ENCODE data around the gene KSR1. TPM values are rescaled to one million over a fixed set of nuclear protein-coding genes. Genes with fewer than 3 reads are reported as not detected.
A peak's percentile ranks its signal among the peaks of the same experiment; 100 is the strongest.

KSR1 gene
- total RNA-seq, 1 donor from 2014 or later, result 59.6 TPM

GRCh38 chr17:27543958-27544349 lies 87.7 kb downstream of the KSR1 start:
- ATAC-seq, result no peak
- intact Hi-C loops (cut with DNase I), result no loop called here
- H3K4me1 ChIP-seq, result peaks cover 52% of the 10 kb centered on the region

GRCh38 chr17:27544350-27545131 lies 88.3 kb downstream of the KSR1 start:
- H3K9me3 ChIP-seq, result no peaks in the 10 kb centered on the region
- TF ChIP-seq CTCF (IDR thresholded peaks at IDR 0.05), result no peak
- DNase-seq, result no peak
- no peak for ATAC-seq
- peaks cover 53% of the 10 kb centered on the region for H3K4me1 ChIP-seq
- intact Hi-C loops (cut with DNase I), result no loop called here
- H3K4me3 ChIP-seq, result no peak overlapping the region
- no peak overlapping the region for H3K27ac ChIP-seq
- no peaks in the 10 kb centered on the region for H3K36me3 ChIP-seq
- no peaks in the 10 kb centered on the region for H3K27me3 ChIP-seq (ENCODE audit: low read depth)

More at GRCh38 chr17:27543958-27544349, 87.7 kb downstream of the KSR1 start:
- H3K27ac ChIP-seq, result no peak overlapping the region
- no peaks in the 10 kb centered on the region for H3K9me3 ChIP-seq
- no peak overlapping the region for H3K4me3 ChIP-seq
- H3K36me3 ChIP-seq, result no peaks in the 10 kb centered on the region
- no peak for TF ChIP-seq CTCF (IDR thresholded peaks at IDR 0.05)
- H3K27me3 ChIP-seq (ENCODE audit: low read depth), result no peaks in the 10 kb centered on the region
- DNase-seq, result no peak

GRCh38 chr17:27545562-27546229 lies 89.4 kb downstream of the KSR1 start:
- no peak for TF ChIP-seq CTCF (IDR thresholded peaks at IDR 0.05)
- intact Hi-C loops (cut with DNase I), result no loop called here
- peaks cover 48% of the 10 kb centered on the region for H3K4me1 ChIP-seq

GRCh38 chr17:27546624-27547300 lies 90.5 kb downstream of the KSR1 start:
- Histone ChIP-seq H3K36me3 (no peaks in the 10 kb centered on the region), H3K4me1 (peaks cover 41% of the 10 kb centered on the region), H3K9me3 (no peaks in the 10 kb centered on the region), H3K27ac (no peak overlapping the region), H3K27me3 (ENCODE audit: low read depth) (no peaks in the 10 kb centered on the region), H3K4me3 (no peak overlapping the region)
- DNase-seq, result no peak
- ATAC-seq, result no peak
- intact Hi-C loops (cut with DNase I), result no loop called here
- no peak for TF ChIP-seq CTCF (IDR thresholded peaks at IDR 0.05)

More at GRCh38 chr17:27545562-27546229, 89.4 kb downstream of the KSR1 start:
- Histone ChIP-seq H3K27me3 (ENCODE audit: low read depth) (no peaks in the 10 kb centered on the region), H3K27ac (no peak overlapping the region), H3K9me3 (no peaks in the 10 kb centered on the region), H3K4me3 (no peak overlapping the region), H3K36me3 (no peaks in the 10 kb centered on the region)
- ATAC-seq (peak in 1 of 2 donors; percentile 32), DNase-seq (no peak)

GRCh38 chr17:27547301-27547683 lies 91.0 kb downstream of the KSR1 start:
- DNase-seq, result no peak
- no peak overlapping the region for H3K4me3 ChIP-seq
- no peak for ATAC-seq
- intact Hi-C loops (cut with DNase I), result no loop called here
- no peaks in the 10 kb centered on the region for H3K27me3 ChIP-seq (ENCODE audit: low read depth)
- peaks cover 46% of the 10 kb centered on the region for H3K4me1 ChIP-seq
- no peaks in the 10 kb centered on the region for H3K9me3 ChIP-seq
- TF ChIP-seq CTCF (IDR thresholded peaks at IDR 0.05), result no peak
- no peaks in the 10 kb centered on the region for H3K36me3 ChIP-seq
- no peak overlapping the region for H3K27ac ChIP-seq
